Activated CD4-positive, alpha-beta T cell treated with anti-CD3 and anti-CD28 coated beads, Interleukin-2, Interleukin-6, amounts not matched to agents 100 ng/mL and 50 ng/mL, durations not matched to agents 16 hours and 8 hours (primary cell): ENCODE results near the gene NDUFAF8.

ENCODE experiments used
- DNase-seq: peaks from one replicate; pipeline ENCODE4 v3.0.0-alpha.2; 2020

Gene NDUFAF8

GRCh38 chr17:81277946-81278693 is 39.0 kb downstream of the NDUFAF8 start:
- DNase-seq = no peak

GRCh38 chr17:81278831-81279230 is 39.7 kb downstream of the NDUFAF8 start:
- no peak for DNase-seq

- DNase-seq = no peak
Measured at GRCh38 chr17:81279278-81280275, 40.5 kb downstream of the NDUFAF8 start.

GRCh38 chr17:81280571-81280970 is 41.5 kb downstream of the NDUFAF8 start:
- DNase-seq = no peak

- DNase-seq = no peak
Measured at GRCh38 chr17:81282141-81282540, 43.0 kb downstream of the NDUFAF8 start.

- DNase-seq = no peak
Measured at GRCh38 chr17:81282876-81283275, 43.8 kb downstream of the NDUFAF8 start.

GRCh38 chr17:81285179-81285878 is 46.2 kb downstream of the NDUFAF8 start:
- DNase-seq = peak; percentile 80

- DNase-seq = no peak
Measured at GRCh38 chr17:81285894-81286293, 46.8 kb downstream of the NDUFAF8 start.

- DNase-seq = no peak
Measured at GRCh38 chr17:81286491-81287145, 47.5 kb downstream of the NDUFAF8 start.

GRCh38 chr17:81287152-81287551 is 48.0 kb downstream of the NDUFAF8 start:
- DNase-seq = no peak

GRCh38 chr17:81287741-81288430 is 48.8 kb downstream of the NDUFAF8 start:
- no peak for DNase-seq

- no peak for DNase-seq
Measured at GRCh38 chr17:81288715-81289114, 49.6 kb downstream of the NDUFAF8 start.

- DNase-seq = no peak
Measured at GRCh38 chr17:81289627-81290026, 50.5 kb downstream of the NDUFAF8 start.

- no peak for DNase-seq
Measured at GRCh38 chr17:81290230-81290629, 51.1 kb downstream of the NDUFAF8 start.
